T-helper 1 cell treated with Interleukin-12 subunit alpha and Interleukin-12 subunit beta and Interleukin-4 antibody, amounts not matched to agents 30 μg/mL and 1 μg/mL, for 36 hours (primary cell): ENCODE results near the gene HHIPL1.
A peak's percentile ranks its signal among the peaks of the same experiment; 100 is the strongest.

Source experiments
- H3K27ac Mint-ChIP-seq: one replicate; pipeline ENCODE4 v1.8.0; 2021; ENCODE audit warnings: mild to moderate bottlenecking, mixed read lengths
- H3K27me3 Mint-ChIP-seq: one replicate; pipeline ENCODE4 v1.8.0; 2021; ENCODE audit warnings: low read depth, mixed read lengths
- H3K36me3 Mint-ChIP-seq: one replicate; pipeline ENCODE4 v1.8.0; 2021; ENCODE audit warnings: low read depth, mixed read lengths
- H3K4me1 Mint-ChIP-seq: one replicate; pipeline ENCODE4 v1.8.0; 2021; ENCODE audit warnings: low read depth, mixed read lengths
- H3K4me3 Mint-ChIP-seq: one replicate; pipeline ENCODE4 v1.8.0; 2021; ENCODE audit warnings: mild to moderate bottlenecking, moderate library complexity, mixed read lengths
- H3K9me3 Mint-ChIP-seq: one replicate; pipeline ENCODE4 v1.8.0; 2021; ENCODE audit warnings: mixed read lengths

The HHIPL1 gene

DNA sequence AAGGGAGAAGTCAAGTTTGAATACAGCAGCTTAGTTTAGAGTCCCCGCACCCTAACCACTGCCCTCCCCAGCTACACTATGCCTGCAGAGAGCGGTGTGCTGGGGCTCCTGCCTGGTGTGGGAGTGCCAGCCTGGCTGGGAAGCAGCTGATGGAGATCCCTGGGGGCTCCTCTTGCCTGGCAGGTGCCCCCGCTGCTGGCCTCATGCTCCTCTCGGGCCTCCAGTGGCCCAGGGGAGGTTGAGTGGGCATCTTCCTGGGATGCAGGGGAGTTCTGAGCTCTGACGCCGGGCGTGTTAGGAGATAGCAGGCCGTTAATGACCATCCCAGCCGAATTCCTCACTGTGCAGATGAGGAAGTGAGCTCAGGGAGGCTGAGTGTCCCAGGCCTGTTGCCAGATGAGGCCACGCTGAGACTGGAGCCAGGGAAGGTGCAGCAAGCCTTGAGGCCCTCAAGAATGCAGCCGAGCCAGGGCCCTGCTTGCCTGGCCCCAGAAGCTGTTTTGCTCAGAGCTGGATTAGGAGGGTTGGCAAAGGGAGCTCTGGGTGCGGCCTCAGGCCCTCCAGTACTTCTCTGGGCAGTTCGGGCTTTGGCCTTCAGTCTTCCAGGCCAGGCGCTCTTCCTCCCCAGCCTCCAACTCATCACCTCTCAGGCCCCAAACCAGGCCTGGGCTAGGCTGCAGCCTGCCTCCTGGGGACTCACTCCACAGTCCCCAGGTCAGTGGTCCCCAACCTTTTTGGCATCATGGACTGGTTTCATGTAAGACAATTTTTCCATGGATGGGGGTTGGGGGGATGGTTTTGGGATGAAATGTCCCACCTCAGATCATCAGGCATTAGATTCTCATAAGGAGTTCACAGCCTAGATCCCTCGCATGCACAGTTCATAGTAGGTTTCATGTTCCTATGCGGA, 32.6 kb downstream of the HHIPL1 start:
- no peak overlapping the region for H3K4me3 Mint-ChIP-seq
- H3K27ac Mint-ChIP-seq: no peak overlapping the region
- no peaks in the 10 kb centered on the region for H3K9me3 Mint-ChIP-seq
- no peaks in the 10 kb centered on the region for H3K27me3 Mint-ChIP-seq
- H3K4me1 Mint-ChIP-seq: peaks cover 6% of the 10 kb centered on the region
- H3K36me3 Mint-ChIP-seq: no peaks in the 10 kb centered on the region

DNA sequence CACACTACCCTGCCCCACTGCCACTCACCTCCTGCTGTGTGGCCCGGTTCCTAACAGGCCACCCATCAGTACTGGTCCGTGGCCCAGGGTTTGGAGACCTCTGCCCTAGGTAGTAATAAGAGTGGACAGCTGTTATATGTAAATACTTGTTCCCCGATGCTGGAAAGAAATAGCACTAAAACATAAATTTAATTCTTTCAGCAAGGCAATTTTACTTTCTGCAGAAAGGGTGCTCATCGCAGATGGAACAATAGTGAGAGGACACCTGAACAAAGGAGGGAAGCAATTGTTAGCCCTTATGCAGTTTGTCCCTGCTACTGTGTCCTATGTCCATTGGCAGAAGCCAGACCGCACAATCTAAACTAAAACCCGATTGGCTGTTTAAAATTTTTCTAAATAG, 33.3 kb downstream of the HHIPL1 start:
- H3K36me3 Mint-ChIP-seq: no peaks in the 10 kb centered on the region
- no peak overlapping the region for H3K4me3 Mint-ChIP-seq
- H3K4me1 Mint-ChIP-seq: peaks cover 8% of the 10 kb centered on the region
- no peaks in the 10 kb centered on the region for H3K27me3 Mint-ChIP-seq
- H3K9me3 Mint-ChIP-seq: no peaks in the 10 kb centered on the region
- no peak overlapping the region for H3K27ac Mint-ChIP-seq

- Mint-ChIP-seq H3K27ac (no peak overlapping the region), H3K4me1 (peaks cover 8% of the 10 kb centered on the region), H3K36me3 (no peaks in the 10 kb centered on the region), H3K4me3 (no peak overlapping the region), H3K27me3 (no peaks in the 10 kb centered on the region), H3K9me3 (no peaks in the 10 kb centered on the region)
Measured at GRCh38 chr14:99679111-99679510, 34.2 kb downstream of the HHIPL1 start.

DNA sequence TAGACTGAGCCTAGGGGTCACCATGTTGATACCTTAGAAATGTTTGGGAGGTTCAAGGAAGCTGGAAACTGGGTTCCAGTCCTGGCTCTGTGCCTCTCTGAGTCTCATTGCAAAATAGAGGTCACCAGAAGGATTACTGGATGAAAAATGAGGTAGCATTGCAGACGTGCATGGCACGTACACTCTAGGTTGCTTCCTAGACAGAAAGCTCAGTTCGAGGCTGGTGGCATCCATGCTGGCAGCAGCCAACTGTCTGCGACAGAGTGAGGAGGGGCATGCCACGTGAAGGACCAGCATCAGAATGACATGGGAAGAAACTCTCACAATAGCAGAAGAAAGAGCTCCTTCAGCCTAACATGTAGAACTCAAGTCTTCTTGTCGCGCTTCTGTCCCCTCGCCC, 34.6 kb downstream of the HHIPL1 start:
- H3K4me3 Mint-ChIP-seq: no peak overlapping the region

GRCh38 chr14:99679996-99680395, 35.1 kb downstream of the HHIPL1 start:
- H3K27me3 Mint-ChIP-seq: peaks cover 4% of the 10 kb centered on the region
- H3K27ac Mint-ChIP-seq: no peak overlapping the region
- H3K4me3 Mint-ChIP-seq: no peak overlapping the region
- H3K9me3 Mint-ChIP-seq: no peaks in the 10 kb centered on the region
- no peaks in the 10 kb centered on the region for H3K36me3 Mint-ChIP-seq
- H3K4me1 Mint-ChIP-seq: peaks cover 8% of the 10 kb centered on the region

More for the DNA sequence above, 34.6 kb downstream of the HHIPL1 start:
- no peak overlapping the region for H3K27ac Mint-ChIP-seq
- H3K27me3 Mint-ChIP-seq: no peaks in the 10 kb centered on the region
- H3K9me3 Mint-ChIP-seq: no peaks in the 10 kb centered on the region
- H3K36me3 Mint-ChIP-seq: no peaks in the 10 kb centered on the region
- H3K4me1 Mint-ChIP-seq: peaks cover 8% of the 10 kb centered on the region

DNA sequence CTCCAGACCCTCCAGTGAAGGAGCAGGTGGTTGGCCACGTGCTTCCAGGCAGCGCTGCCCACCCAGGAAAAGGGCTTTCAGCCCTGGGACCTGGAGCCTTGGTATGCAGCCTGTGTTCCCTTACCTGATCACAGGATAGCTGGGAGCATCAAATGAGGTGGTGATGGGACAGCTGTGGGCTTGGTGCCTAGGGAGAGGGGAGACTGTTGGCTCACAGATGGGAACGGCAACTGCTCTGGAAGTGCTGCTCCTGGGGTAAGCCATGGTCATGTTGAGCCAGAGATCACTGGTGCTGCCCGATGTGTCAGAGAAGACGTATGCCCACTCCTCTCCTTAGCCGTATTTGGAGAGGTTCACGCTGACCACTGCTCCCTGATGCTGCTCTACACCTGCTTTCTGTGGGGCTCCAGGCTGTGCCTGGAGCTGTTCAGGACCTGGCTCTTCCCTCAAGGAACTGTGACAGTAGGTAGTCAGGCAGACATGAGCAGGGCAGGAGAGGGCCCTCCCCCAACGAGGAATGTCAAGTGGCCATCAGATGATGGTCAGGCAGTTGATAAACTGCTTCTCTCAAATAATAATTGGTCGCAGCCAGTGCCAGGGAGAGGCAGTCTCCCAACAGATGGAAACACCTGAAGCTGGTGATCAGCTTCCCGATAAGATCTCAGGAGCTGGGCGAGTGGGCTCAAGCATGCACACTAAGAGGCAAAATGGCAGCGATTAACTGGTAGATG, 36.3 kb downstream of the HHIPL1 start:
- H3K4me1 Mint-ChIP-seq: peaks cover 10% of the 10 kb centered on the region
- no peaks in the 10 kb centered on the region for H3K36me3 Mint-ChIP-seq
- H3K27ac Mint-ChIP-seq: no peak overlapping the region
- peaks cover 16% of the 10 kb centered on the region for H3K27me3 Mint-ChIP-seq
- no peaks in the 10 kb centered on the region for H3K9me3 Mint-ChIP-seq
- no peak overlapping the region for H3K4me3 Mint-ChIP-seq

GRCh38 chr14:99681832-99682148, 36.9 kb downstream of the HHIPL1 start:
- Mint-ChIP-seq H3K9me3 (no peaks in the 10 kb centered on the region), H3K36me3 (no peaks in the 10 kb centered on the region), H3K27ac (no peak overlapping the region), H3K4me1 (peaks cover 7% of the 10 kb centered on the region), H3K27me3 (peaks cover 21% of the 10 kb centered on the region), H3K4me3 (no peak overlapping the region)

DNA sequence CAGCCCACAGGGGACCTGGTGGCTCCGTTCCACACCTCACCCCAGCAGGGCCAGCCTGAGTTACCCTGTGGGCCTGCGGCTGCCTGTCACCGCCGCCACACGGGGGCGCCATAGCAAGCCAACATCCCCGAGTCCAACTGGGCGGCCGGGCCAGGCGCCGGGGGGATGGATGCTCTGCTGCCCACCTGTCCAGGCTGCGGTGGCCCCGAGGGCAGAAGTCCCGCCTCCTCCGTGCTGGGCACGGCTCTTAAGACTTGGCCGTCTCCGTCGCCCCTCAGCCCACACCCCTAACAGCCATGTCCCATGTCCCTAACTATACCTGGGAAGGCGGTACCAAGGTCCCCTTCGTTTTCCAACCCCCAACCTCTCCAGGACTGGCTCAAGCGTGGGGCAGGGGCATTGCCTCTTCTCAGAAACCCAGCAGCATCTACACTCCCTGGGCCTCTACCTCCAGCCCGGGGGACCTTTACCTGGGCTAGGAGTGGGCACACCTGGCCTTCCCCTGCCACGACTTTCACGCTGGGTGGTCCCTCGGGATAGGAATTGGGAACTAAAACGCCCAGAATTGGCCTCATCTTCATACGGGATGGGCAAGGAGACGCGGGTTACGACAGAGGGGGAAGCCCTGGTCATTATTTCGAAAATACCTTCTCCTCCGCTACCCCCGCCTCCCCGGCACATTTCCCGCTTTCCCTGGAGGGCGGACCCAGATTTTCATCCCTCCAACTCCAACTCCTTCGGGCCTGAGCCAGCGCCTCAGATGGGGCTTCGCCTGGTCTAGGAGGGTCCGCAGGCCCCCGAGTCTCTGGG, 38.1 kb downstream of the HHIPL1 start:
- H3K27ac Mint-ChIP-seq: peak overlapping the region; percentile 82

GRCh38 chr14:99683619-99684409, 38.9 kb downstream of the HHIPL1 start, which contains the start of gene CYP46A1:
TSS of gene CYP46A1 (plus strand) at chr14:99684298. CDS start at chr14:99684418, 120 bp downstream.
- peak within 1 kb of the TSS; percentile 82 for H3K27ac Mint-ChIP-seq
- H3K27me3 Mint-ChIP-seq: peaks cover 35% of the 10 kb centered on the region
- no peaks in the 10 kb centered on the region for H3K36me3 Mint-ChIP-seq
- peaks cover 8% of the 10 kb centered on the region for H3K4me1 Mint-ChIP-seq
- peak within 1 kb of the TSS; percentile 84 for H3K4me3 Mint-ChIP-seq
- H3K9me3 Mint-ChIP-seq: no peaks in the 10 kb centered on the region

More for the DNA sequence above, 38.1 kb downstream of the HHIPL1 start:
- no peaks in the 10 kb centered on the region for H3K9me3 Mint-ChIP-seq
- H3K4me1 Mint-ChIP-seq: peaks cover 8% of the 10 kb centered on the region
- H3K36me3 Mint-ChIP-seq: no peaks in the 10 kb centered on the region
- peak overlapping the region; percentile 84 for H3K4me3 Mint-ChIP-seq
- peaks cover 31% of the 10 kb centered on the region for H3K27me3 Mint-ChIP-seq

GRCh38 chr14:99684410-99684934, 39.5 kb downstream of the HHIPL1 start:
- Mint-ChIP-seq H3K36me3 (no peaks in the 10 kb centered on the region), H3K9me3 (no peaks in the 10 kb centered on the region), H3K27ac (no peak overlapping the region), H3K4me3 (no peak overlapping the region), H3K27me3 (peaks cover 39% of the 10 kb centered on the region), H3K4me1 (peaks cover 8% of the 10 kb centered on the region)

DNA sequence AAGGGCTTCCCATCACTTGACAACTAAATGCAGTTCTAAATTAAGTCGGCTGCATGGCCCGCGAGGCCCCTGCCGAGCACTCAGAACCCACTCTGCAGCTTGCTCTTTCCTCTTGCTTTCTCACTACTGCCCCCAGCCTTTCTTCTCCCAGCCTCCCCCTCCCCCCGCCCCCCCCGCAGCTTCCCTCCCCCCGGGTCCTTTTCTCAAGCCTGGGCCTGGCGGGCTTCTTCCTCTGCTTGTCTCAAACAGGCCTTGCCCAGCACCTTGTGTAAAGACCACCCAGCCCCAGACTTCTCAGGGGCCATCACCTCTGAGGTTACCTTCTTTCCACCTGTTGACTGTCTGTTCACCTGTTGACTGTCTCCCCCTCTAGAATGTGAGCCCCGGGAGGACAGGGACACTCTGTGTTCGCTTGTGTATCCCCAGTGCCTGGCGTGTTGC, 40.2 kb downstream of the HHIPL1 start:
- Mint-ChIP-seq H3K36me3 (no peaks in the 10 kb centered on the region), H3K4me3 (peak overlapping the region; percentile 56), H3K4me1 (peaks cover 8% of the 10 kb centered on the region), H3K9me3 (no peaks in the 10 kb centered on the region), H3K27me3 (peaks cover 46% of the 10 kb centered on the region), H3K27ac (no peak overlapping the region)

DNA sequence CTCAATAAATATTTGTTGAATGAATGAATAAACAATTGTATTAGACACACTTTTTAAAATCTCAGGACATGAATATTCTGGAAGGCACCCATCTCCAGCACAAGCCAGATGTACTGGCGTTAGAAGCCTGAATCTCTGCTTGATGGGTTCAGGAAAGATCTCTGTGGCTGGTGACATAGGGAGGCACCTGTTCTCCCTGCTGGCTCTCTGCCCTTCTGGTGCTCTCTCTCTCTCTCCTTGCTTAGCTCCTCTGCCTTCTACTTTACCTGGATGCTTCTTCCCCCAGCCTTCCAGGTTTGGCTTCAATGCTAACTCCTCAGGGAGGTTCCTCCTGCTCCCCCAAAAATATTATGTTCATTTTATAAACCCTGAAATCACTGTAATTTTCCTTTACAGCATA, 40.7 kb downstream of the HHIPL1 start:
- H3K27me3 Mint-ChIP-seq: peaks cover 48% of the 10 kb centered on the region
- H3K4me1 Mint-ChIP-seq: peaks cover 8% of the 10 kb centered on the region
- no peaks in the 10 kb centered on the region for H3K9me3 Mint-ChIP-seq
- H3K27ac Mint-ChIP-seq: no peak overlapping the region
- H3K36me3 Mint-ChIP-seq: no peaks in the 10 kb centered on the region
- H3K4me3 Mint-ChIP-seq: peak overlapping the region; percentile 66

DNA sequence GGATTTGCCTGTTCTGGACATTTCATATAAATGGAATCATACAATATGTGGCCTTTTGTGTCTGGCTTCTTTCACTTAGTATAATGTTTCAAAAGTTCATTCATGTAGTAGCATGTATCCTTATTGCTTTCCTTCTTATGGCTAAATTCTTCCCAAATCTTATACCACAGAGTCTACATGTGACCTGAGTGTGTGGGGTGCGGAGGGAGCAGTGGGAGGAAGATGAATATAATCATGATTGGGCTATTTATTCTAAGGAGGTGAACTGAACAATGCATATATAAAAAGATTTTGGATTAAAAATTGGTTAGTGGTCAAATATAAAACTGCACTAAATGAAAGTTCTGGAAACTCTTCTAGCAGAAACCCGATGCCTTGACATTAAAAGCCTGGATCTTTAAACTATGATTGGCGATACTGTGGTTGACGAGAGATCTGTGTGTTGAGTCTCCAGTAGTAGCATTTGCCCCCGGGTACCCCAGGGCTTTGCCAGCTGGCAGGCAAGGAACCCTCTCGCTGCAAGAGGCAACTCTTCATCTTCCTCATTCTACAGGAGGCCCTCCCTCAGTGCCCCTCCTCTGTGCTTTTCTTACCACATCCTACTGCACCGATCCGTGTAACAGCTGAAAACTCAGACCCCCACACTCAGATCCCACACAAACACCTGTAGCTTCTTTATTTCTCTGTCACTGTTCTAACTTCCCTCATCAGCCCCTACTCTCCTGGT, 41.8 kb downstream of the HHIPL1 start:
- Mint-ChIP-seq H3K36me3 (no peaks in the 10 kb centered on the region), H3K27me3 (peaks cover 48% of the 10 kb centered on the region), H3K4me1 (peaks cover 8% of the 10 kb centered on the region), H3K9me3 (no peaks in the 10 kb centered on the region), H3K4me3 (no peak overlapping the region), H3K27ac (no peak overlapping the region)
